NB4 (cell line): ENCODE data around the gene MCRIP2.

Experiments used
- CTCF ChIP-seq: IDR thresholded peaks from one replicate; pipeline ENCODE4 v1.5.1; 2012; ENCODE audit warnings: low read depth, low read length
- MAX ChIP-seq: IDR thresholded peaks from 2 replicates; pipeline ENCODE4 v1.6.1; 2011; ENCODE audit warnings: low read depth, low read length
- MYC ChIP-seq: IDR thresholded peaks from 2 replicates; pipeline ENCODE4 v1.6.1; 2011; ENCODE audit warnings: low read depth, low read length

- TF ChIP-seq CTCF (no peak), MYC (no peak), MAX (no peak)
Measured at GRCh38 chr16:606656-607307, 34.8 kb upstream of the MCRIP2 start.
